ENCODE measurements around the gene RAD54L. TPM values are rescaled to one million over a fixed set of nuclear protein-coding genes. Genes with fewer than 3 reads are reported as not detected.
"Not testable (repeated sequence)": the region's sequence is repeated elsewhere in the genome, so short reads cannot be mapped to it uniquely, and the experiment has no call there.

The RAD54L gene
- total RNA-seq, 2 experiments from 2014 or later, result 0.33 to 1.0 TPM

DNA sequence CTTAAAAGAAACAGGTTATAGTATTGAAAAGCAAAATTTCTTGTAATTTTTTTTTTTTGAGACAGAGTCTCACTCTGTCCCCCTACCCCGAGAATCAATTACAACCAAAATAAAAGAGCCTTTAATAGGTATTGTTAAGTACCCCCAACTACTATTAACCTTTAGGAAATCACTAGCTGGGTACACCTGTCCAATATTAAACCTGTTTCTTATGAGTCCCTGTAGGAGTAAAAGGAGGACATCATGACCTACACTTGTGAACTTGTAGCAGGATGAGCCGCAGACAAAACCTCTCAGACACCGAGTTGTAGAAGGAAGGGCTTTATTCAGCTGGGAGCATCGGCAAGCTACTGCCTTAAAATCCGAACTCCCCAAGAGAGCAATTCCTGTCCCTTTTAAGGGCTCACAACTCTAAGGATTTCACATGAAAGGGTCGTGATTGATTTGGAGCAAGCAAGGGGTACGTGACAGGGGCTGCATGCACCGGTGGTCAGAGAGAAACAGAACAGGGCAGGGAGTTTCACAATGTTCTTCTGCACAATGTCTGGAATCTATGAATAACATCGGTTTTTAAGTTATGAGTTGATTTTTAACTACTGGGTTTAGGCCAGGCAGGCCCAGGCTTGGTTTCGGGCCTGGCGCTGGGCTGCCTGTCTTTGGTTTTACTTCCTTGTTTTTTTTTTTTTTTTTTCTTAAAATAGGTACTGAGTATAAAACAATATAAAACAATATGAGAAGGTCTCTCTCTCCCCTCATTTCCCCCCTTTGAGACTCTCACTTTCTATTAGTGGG, 77.9 kb downstream of the RAD54L start:
- H3K4me1 Mint-ChIP-seq (ENCODE audit: low read depth); H3K27ac ChIP-seq (ENCODE audit: low read depth in 1 of 2, low read length in 2 of 2); H3K27ac Mint-ChIP-seq; DNase-seq; H3K36me3 ChIP-seq (ENCODE audit: insufficient read depth, low read length); H3K27me3 ChIP-seq (ENCODE audit: control insufficient read depth in 1 of 2, insufficient read depth in 2 of 2, low read length in 2 of 2); H3K4me3 ChIP-seq (ENCODE audit: low read length); H3K36me3 Mint-ChIP-seq (ENCODE audit: low read depth); ATAC-seq (ENCODE audit: poor library complexity); H3K9me3 ChIP-seq (ENCODE audit: control insufficient read depth in 1 of 2, insufficient read depth in 1 of 2, low read length in 2 of 2); H3K4me1 ChIP-seq (ENCODE audit: insufficient read depth, low read length); CTCF ChIA-PET; H3K4me3 Mint-ChIP-seq; POLR2A ChIA-PET; H3K9me3 Mint-ChIP-seq; intact Hi-C loops (cut with DNase I, micrococcal nuclease); H3K27me3 Mint-ChIP-seq: not testable (repeated sequence)

Other genes with a start within 250 kb of the RAD54L start
- under 1 TPM; 0.20 to 0.38 TPM for gene PIK3R3, start 115.1 kb upstream of the RAD54L start, total RNA-seq
- gene TSPAN1, start 72.7 kb upstream of the RAD54L start, total RNA-seq, result not detected
- gene P3R3URF, start 71.3 kb upstream of the RAD54L start, total RNA-seq, result not detected
- 10 to 100 TPM; 21.1 to 29.0 TPM for gene POMGNT1, start 49.3 kb upstream of the RAD54L start, total RNA-seq
- gene LURAP1, start 44.4 kb upstream of the RAD54L start, total RNA-seq, result under 1 TPM in 1 of 2 experiments, not detected in 1; 0.14 TPM
- 10 to 100 TPM; 23.0 to 24.3 TPM for gene LRRC41, start 55.9 kb downstream of the RAD54L start, total RNA-seq
- gene UQCRH, start 55.9 kb downstream of the RAD54L start, total RNA-seq, result 100 to 1,000 TPM; 101 to 103 TPM
- 10 to 100 TPM; 34.9 to 36.7 TPM for gene NSUN4, start 93.0 kb downstream of the RAD54L start, total RNA-seq
- gene FAAH, start 146.6 kb downstream of the RAD54L start, total RNA-seq, result 10 to 100 TPM; 11.7 to 15.0 TPM
- gene DMBX1, start 242.1 kb downstream of the RAD54L start, total RNA-seq, result not detected

Measured in CD4-positive, alpha-beta T cell (primary cell).